Lung (tissue), 12 donors: Measurements from ENCODE around the gene ANKRD37. TPM values are rescaled to one million over a fixed set of nuclear protein-coding genes. Genes with fewer than 3 reads are reported as not detected.

Experiments
- ATAC-seq: fragments of 200-7000 bp; cut with Tn5 transposase; one replicate; pipeline ENCODE4 v1.9.1; 2020; ENCODE audit warnings: moderate number of reproducible peaks; ENCODE audit not compliant: insufficient read depth, low FRiP score
- DNase-seq, 3 donors: peaks; one replicate each; pipeline ENCODE4 v3.0.0-alpha.2; 2013 to 2017
- H3K27ac ChIP-seq, 2 donors: one replicate each; pipeline ENCODE4 v1.5.1; 2013; ENCODE audit warnings: mild to moderate bottlenecking in 2 of 2, moderate library complexity in 2 of 2, control low read depth in 1 of 2, inconsistent platforms in 1 of 2, low read depth in 1 of 2, low read length in 1 of 2
- H3K27me3 ChIP-seq, 3 donors: one replicate each; pipeline ENCODE4 v1.5.1; 2013; ENCODE audit warnings: low read length in 2 of 3; ENCODE audit not compliant: control insufficient read depth in 3 of 3, insufficient read depth in 3 of 3
- H3K36me3 ChIP-seq, 4 donors: one replicate each; pipeline ENCODE4 v1.5.1; 2013; ENCODE audit warnings: low read length in 4 of 4, mild to moderate bottlenecking in 1 of 4, moderate library complexity in 1 of 4; ENCODE audit not compliant: control insufficient read depth in 4 of 4, insufficient read depth in 4 of 4
- H3K4me1 ChIP-seq, 5 donors: one replicate each; pipeline ENCODE4 v1.5.1; 2013; ENCODE audit warnings: low read length in 5 of 5, mild to moderate bottlenecking in 2 of 5, moderate library complexity in 1 of 5; ENCODE audit not compliant: control insufficient read depth in 5 of 5, insufficient read depth in 5 of 5
- H3K4me3 ChIP-seq: one replicate; pipeline ENCODE4 v1.5.1; 2013; ENCODE audit warnings: mild to moderate bottlenecking, control low read depth, moderate library complexity
- H3K9ac ChIP-seq, 2 donors: one replicate each; pipeline ENCODE4 v1.5.1; 2013; ENCODE audit warnings: low read length in 2 of 2, control low read depth in 1 of 2; ENCODE audit not compliant: insufficient read depth in 1 of 2
- H3K9me3 ChIP-seq, 4 donors: one replicate each; pipeline ENCODE4 v1.5.1; 2013; ENCODE audit warnings: low read length in 3 of 4, mild to moderate bottlenecking in 1 of 4, moderate library complexity in 1 of 4; ENCODE audit not compliant: control insufficient read depth in 4 of 4, insufficient read depth in 3 of 4
- WGBS, 2 donors: extraction: QIAGEN DNeasy Blood & Tissue Kit; methylation state at CpG; one replicate each; pipeline ENCODE4 v1.1.7; 2013; 5-methylcytosine and 5-hydroxymethylcytosine counted together
- polyA plus RNA-seq, 2 donors: library from polyadenylated mRNA; stranded (reverse); fragments of 200-250 nt; gene quantifications; one replicate each; pipeline ENCODE4 v1.2.1, GENCODE V29; 2013
- total RNA-seq, 2 donors: library from RNA; depleted of rRNA in 1 of 2; stranded (reverse); fragments of >200 nt in 1 of 2; gene quantifications; one replicate each; pipeline ENCODE4 v1.2.1, GENCODE V29; 2014 to 2021
- TF ChIP-seq, protein P1 (sequence below): IDR thresholded peaks from 2 replicates; pipeline ENCODE4 v1.5.1; 2012; ENCODE audit warnings: mild to moderate bottlenecking; ENCODE audit errors: control extremely low read depth, extremely low read depth
- donor health status: control.
- donor health status: control.
- donor health status: Bipolar disorder and iron deficiency.
- donor health status: healthy.
- donor health status: DM: yes; HTN: yes; CAD: no.

ANKRD37 gene
- total and polyA plus RNA-seq, 4 donors = 9.7 to 48.0 (median 14.4) TPM

DNA sequence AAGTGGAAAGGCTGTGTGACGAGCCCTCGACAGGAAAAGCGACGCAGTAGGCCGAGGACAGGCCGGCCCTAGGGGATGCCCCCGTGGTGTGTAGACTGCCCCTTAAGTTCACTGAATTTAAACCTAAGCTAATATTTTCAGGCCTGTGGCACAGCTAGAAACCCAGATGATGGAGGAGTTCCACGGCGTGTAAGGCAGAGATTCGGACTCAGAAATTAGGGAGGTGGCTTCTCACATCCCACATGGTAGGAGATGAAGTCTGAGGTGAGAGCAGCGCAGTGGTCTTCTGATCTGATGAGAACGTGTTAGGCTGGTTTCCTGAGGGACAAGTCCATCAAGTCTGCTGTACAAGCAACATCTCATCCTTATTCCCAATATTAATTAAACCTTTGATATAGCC, 8.7 kb upstream of the ANKRD37 start:
- DNase-seq = no peak
- Histone ChIP-seq H3K27ac (no peak overlapping the region), H3K9me3 (peaks cover 0 to 2% (median 0%) of the 10 kb centered on the region in 4 donors), H3K4me3 (no peak overlapping the region), H3K4me1 (peaks cover 0 to 8% (median 0%) of the 10 kb centered on the region in 5 donors), H3K36me3 (peaks cover 0 to 7% (median under 1%) of the 10 kb centered on the region in 4 donors), H3K27me3 (no peaks in the 10 kb centered on the region), H3K9ac (no peak overlapping the region)
- TF ChIP-seq, protein P1, sequence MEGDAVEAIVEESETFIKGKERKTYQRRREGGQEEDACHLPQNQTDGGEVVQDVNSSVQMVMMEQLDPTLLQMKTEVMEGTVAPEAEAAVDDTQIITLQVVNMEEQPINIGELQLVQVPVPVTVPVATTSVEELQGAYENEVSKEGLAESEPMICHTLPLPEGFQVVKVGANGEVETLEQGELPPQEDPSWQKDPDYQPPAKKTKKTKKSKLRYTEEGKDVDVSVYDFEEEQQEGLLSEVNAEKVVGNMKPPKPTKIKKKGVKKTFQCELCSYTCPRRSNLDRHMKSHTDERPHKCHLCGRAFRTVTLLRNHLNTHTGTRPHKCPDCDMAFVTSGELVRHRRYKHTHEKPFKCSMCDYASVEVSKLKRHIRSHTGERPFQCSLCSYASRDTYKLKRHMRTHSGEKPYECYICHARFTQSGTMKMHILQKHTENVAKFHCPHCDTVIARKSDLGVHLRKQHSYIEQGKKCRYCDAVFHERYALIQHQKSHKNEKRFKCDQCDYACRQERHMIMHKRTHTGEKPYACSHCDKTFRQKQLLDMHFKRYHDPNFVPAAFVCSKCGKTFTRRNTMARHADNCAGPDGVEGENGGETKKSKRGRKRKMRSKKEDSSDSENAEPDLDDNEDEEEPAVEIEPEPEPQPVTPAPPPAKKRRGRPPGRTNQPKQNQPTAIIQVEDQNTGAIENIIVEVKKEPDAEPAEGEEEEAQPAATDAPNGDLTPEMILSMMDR = no peak
- 95 to 97% methylated on average over 12 of the region's 12 CpGs for WGBS, 2 donors
- ATAC-seq = no peak

DNA sequence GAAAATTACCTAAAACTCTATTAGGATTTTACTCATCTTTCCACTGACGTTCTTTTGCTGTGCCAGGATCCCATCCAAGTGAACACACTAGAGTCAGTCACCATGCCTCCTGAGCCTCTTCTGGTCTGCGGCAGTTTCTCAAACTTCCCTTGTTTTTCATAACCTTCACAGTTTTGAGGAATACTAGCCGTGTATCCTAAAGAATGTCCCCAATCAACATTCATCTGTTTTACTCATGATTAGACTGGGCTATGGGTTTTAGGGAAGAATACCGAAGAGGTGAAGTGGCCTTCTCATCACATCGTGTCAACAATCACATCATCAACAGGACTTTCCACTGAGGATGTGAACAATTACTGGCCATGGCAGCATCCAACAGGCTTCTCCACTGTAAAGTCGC, 5.7 kb upstream of the ANKRD37 start:
- 93 to 97% methylated on average over 6 of the region's 6 CpGs for WGBS, 2 donors
- DNase-seq = no peak

DNA sequence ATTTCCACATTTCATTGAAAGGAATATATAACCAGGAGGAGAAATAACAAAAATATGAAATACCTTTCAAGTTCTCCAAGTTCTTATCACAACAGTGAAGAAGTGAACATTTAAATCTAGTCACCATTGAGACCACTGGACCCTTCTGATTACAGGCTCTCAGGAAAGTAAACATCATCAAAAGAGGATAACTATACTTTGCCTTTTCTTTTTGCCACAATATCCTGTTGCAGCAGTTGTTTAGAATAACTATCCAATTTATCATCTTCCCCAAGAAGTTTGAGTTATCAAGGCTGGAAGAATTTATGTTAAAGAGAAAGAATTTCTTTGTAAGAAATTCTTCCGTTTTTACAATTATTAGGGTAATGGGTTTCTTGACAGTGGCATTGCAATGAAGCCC, 4.5 kb upstream of the ANKRD37 start:
- no peak overlapping the region for H3K9ac ChIP-seq
- no peak for ATAC-seq
- peaks cover 0 to 7% (median under 1%) of the 10 kb centered on the region in 4 donors for H3K36me3 ChIP-seq
- no peak for DNase-seq
- H3K9me3 ChIP-seq = no peaks in the 10 kb centered on the region
- peaks cover 0 to 8% (median 5%) of the 10 kb centered on the region in 5 donors for H3K4me1 ChIP-seq
- H3K27ac ChIP-seq = no peak overlapping the region
- H3K4me3 ChIP-seq = no peak overlapping the region
- no peaks in the 10 kb centered on the region for H3K27me3 ChIP-seq
- TF ChIP-seq, protein P1 = no peak
- 79 to 85% methylated on average over 1 of the region's 1 CpG for WGBS, 2 donors

More for the DNA sequence above, 5.7 kb upstream of the ANKRD37 start:
- Histone ChIP-seq H3K27me3 (no peaks in the 10 kb centered on the region), H3K4me1 (peaks cover 0 to 6% (median 5%) of the 10 kb centered on the region in 5 donors), H3K27ac (no peak overlapping the region), H3K36me3 (peaks cover 0 to 7% (median under 1%) of the 10 kb centered on the region in 4 donors), H3K9ac (no peak overlapping the region), H3K9me3 (no peaks in the 10 kb centered on the region), H3K4me3 (no peak overlapping the region)
- no peak for ATAC-seq
- TF ChIP-seq, protein P1 = no peak
